HG03108 (cell line): Measurements from ENCODE around the gene PDCD4.
A peak's percentile ranks its signal among the peaks of the same experiment; 100 is the strongest.

Experiments
- ATAC-seq: cut with Tn5 transposase; IDR thresholded peaks from one replicate; pipeline ENCODE4 v1.9.1; 2021; ENCODE audit warnings: moderate library complexity; ENCODE audit not compliant: unreplicated experiment

PDCD4 gene

GRCh38 chr10:110841767-110842267 is 29.9 kb upstream of the PDCD4 start:
- peak; percentile 74 for ATAC-seq

- ATAC-seq, result no peak
Observed at GRCh38 chr10:110842326-110842904, 29.3 kb upstream of the PDCD4 start.

GRCh38 chr10:110843031-110843430 is 28.7 kb upstream of the PDCD4 start:
- peak; percentile 57 for ATAC-seq

- ATAC-seq, result no peak
Observed at GRCh38 chr10:110843796-110844616, 27.7 kb upstream of the PDCD4 start.

- ATAC-seq, result no peak
Observed at GRCh38 chr10:110844617-110844881, 27.2 kb upstream of the PDCD4 start.

GRCh38 chr10:110845192-110845755 is 26.5 kb upstream of the PDCD4 start:
- no peak for ATAC-seq

- no peak for ATAC-seq
Observed at GRCh38 chr10:110845756-110846620, 25.7 kb upstream of the PDCD4 start.

- ATAC-seq, result no peak
Observed at GRCh38 chr10:110847374-110847773, 24.4 kb upstream of the PDCD4 start.

- ATAC-seq, result no peak
Observed at GRCh38 chr10:110848106-110848505, 23.6 kb upstream of the PDCD4 start.

GRCh38 chr10:110850099-110850498 is 21.6 kb upstream of the PDCD4 start:
- no peak for ATAC-seq

- no peak for ATAC-seq
Observed at GRCh38 chr10:110851020-110851612, 20.6 kb upstream of the PDCD4 start.

GRCh38 chr10:110852255-110852896 is 19.4 kb upstream of the PDCD4 start:
- ATAC-seq, result no peak

GRCh38 chr10:110852947-110853346 is 18.8 kb upstream of the PDCD4 start:
- ATAC-seq, result no peak

- ATAC-seq, result no peak
Observed at GRCh38 chr10:110853921-110854605, 17.7 kb upstream of the PDCD4 start.

GRCh38 chr10:110857265-110858171 is 14.2 kb upstream of the PDCD4 start:
- ATAC-seq, result no peak

- ATAC-seq, result no peak
Observed at GRCh38 chr10:110858297-110858934, 13.3 kb upstream of the PDCD4 start.

GRCh38 chr10:110859206-110859972 is 12.3 kb upstream of the PDCD4 start:
- no peak for ATAC-seq

- no peak for ATAC-seq
Observed at GRCh38 chr10:110859973-110860376, 11.8 kb upstream of the PDCD4 start.
